Measurements from ENCODE around the gene FBXW4. TPM values are rescaled to one million over a fixed set of nuclear protein-coding genes. Genes with fewer than 3 reads are reported as not detected.
A peak's percentile ranks its signal among the peaks of the same experiment; 100 is the strongest.

FBXW4 gene
- total RNA-seq, 1 donor = 41.9 TPM

- H3K4me3 ChIP-seq (ENCODE audit: low read depth, low read length) = no peak overlapping the region
- no peak for DNase-seq (ENCODE audit: low read depth)
- no peak for TF ChIP-seq CTCF (IDR thresholded peaks at IDR 0.05; ENCODE audit: insufficient read depth, low read depth, low read length)
Measured at GRCh38 chr10:101565370-101565900, 129.5 kb downstream of the FBXW4 start.

GRCh38 chr10:101564490-101564991, 130.4 kb downstream of the FBXW4 start:
- H3K4me3 ChIP-seq (ENCODE audit: low read depth, low read length) = no peak overlapping the region
- no peak for TF ChIP-seq CTCF (IDR thresholded peaks at IDR 0.05; ENCODE audit: insufficient read depth, low read depth, low read length)
- no peak for DNase-seq (ENCODE audit: low read depth)

GRCh38 chr10:101563497-101564040, 131.4 kb downstream of the FBXW4 start:
- H3K4me3 ChIP-seq (ENCODE audit: low read depth, low read length) = no peak overlapping the region
- no peak for TF ChIP-seq CTCF (IDR thresholded peaks at IDR 0.05; ENCODE audit: insufficient read depth, low read depth, low read length)
- no peak for DNase-seq (ENCODE audit: low read depth)

- TF ChIP-seq CTCF (IDR thresholded peaks at IDR 0.05; ENCODE audit: insufficient read depth, low read depth, low read length) = no peak
Measured at GRCh38 chr10:101563007-101563406, 132.0 kb downstream of the FBXW4 start.

GRCh38 chr10:101562231-101562630, 132.7 kb downstream of the FBXW4 start:
- no peak for DNase-seq (ENCODE audit: low read depth)
- H3K4me3 ChIP-seq (ENCODE audit: low read depth, low read length) = no peak overlapping the region
- no peak for TF ChIP-seq CTCF (IDR thresholded peaks at IDR 0.05; ENCODE audit: insufficient read depth, low read depth, low read length)

More at GRCh38 chr10:101563007-101563406, 132.0 kb downstream of the FBXW4 start:
- no peak for DNase-seq (ENCODE audit: low read depth)
- H3K4me3 ChIP-seq (ENCODE audit: low read depth, low read length) = no peak overlapping the region

GRCh38 chr10:101561068-101561915, 133.7 kb downstream of the FBXW4 start:
- H3K4me3 ChIP-seq (ENCODE audit: low read depth, low read length) = no peak overlapping the region
- DNase-seq (ENCODE audit: low read depth) = no peak
- no peak for TF ChIP-seq CTCF (IDR thresholded peaks at IDR 0.05; ENCODE audit: insufficient read depth, low read depth, low read length)

Small RNA genes within 50 kb of the gene (small RNA-seq; reads per million reads assigned to genes)
- gene MIR3158-1 (3.8 reads per million, percentile 75 among the genes with 10 or more reads in this experiment), gene RNU6-1165P (not detected)

Other genes with a start within 250 kb of the FBXW4 start
- 8.2 and 9.3 TPM in 2 replicates for gene POLL, start 106.9 kb downstream of the FBXW4 start, total RNA-seq
- 30.9 and 34.1 TPM in 2 replicates for gene DPCD, start 106.8 kb downstream of the FBXW4 start, total RNA-seq
- not detected in 2 replicates for gene FGF8, start 80.9 kb upstream of the FBXW4 start, total RNA-seq
- gene NPM3, start 88.3 kb upstream of the FBXW4 start, total RNA-seq = 63.5 and 94.7 TPM in 2 replicates
- gene OGA, start 123.3 kb upstream of the FBXW4 start, total RNA-seq = 80.3 and 93.1 TPM in 2 replicates
- 0.86 and 0.97 TPM in 2 replicates for gene KCNIP2, start 148.6 kb upstream of the FBXW4 start, total RNA-seq